ENCODE measurements around the gene DOCK9. TPM values are rescaled to one million over a fixed set of nuclear protein-coding genes. Genes with fewer than 3 reads are reported as not detected.
A peak's percentile ranks its signal among the peaks of the same experiment; 100 is the strongest.

Gene DOCK9
- total and polyA plus RNA-seq, 5 experiments from 2014 or later, result 6.6 to 211 (median 36.8) TPM

DNA sequence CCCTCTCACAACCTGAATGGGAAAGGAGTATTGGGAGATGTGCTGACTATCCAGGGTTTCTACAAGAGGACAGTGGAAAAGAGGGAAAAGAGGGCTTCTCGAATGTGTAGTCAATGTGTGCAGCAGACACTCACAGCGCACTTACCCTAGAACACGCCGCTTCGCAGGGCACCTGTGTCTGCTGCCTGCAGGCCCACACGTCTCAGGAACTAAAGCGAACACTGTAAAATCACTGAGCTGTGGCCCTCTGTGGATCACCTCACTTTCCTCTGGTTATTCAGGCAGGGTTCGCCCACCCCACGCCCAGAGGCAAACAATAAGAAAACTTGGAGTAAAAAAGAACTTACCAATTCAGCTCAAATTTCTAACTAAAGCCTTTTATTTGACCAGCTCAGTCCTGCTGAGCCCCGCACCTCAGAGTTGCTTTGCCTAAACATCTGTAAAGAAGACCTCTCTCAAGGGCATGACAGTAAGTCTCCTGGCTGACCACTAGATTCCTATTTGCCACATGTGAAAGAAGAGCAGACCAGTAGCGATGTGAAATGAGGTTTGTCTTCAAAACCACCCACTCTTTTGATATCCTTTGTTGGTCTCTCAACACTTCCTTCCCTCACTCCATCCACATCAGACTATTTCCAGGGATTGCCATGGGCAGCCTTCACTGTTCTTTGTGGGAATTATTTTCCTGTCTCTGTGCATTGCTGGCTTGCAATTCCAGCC lies 19.3 kb upstream of the DOCK9 start:
- peaks cover 48 to 98% (median 90%) of the 10 kb centered on the region in 4 donors for H3K4me1 Mint-ChIP-seq
- no peaks in the 10 kb centered on the region for H3K27me3 Mint-ChIP-seq
- ATAC-seq (no peak), DNase-seq (no peak)
- peaks cover 0 to 4% (median 4%) of the 10 kb centered on the region in 3 donors for H3K36me3 Mint-ChIP-seq
- POLR2A ChIA-PET, result interaction anchor here (1.0 to 3.5 kb wide), 2 partner anchors 49 to 90 kb away, joined by 4 to 12 read pairs; no protein-coding TSS in a partner anchor
- no peaks in the 10 kb centered on the region for H3K9me3 Mint-ChIP-seq
- H3K4me3 Mint-ChIP-seq, result peak overlapping the region in 6 of 10 donors; percentile 8 to 36 (median 28)
- H3K27ac Mint-ChIP-seq, result peak overlapping the region; percentile 89 to 99 (median 94)

GRCh38 chr13:98996046-98996445 lies 18.2 kb upstream of the DOCK9 start:
- Mint-ChIP-seq H3K4me3 (peak overlapping the region in 3 of 10 donors; percentile 8 to 52 (median 21)), H3K27ac (peak overlapping the region; percentile 89 to 99 (median 93)), H3K4me1 (peaks cover 50 to 87% (median 81%) of the 10 kb centered on the region in 4 donors), H3K9me3 (no peaks in the 10 kb centered on the region), H3K36me3 (peaks cover 0 to 6% (median 4%) of the 10 kb centered on the region in 3 donors), H3K27me3 (no peaks in the 10 kb centered on the region)
- ATAC-seq (no peak), DNase-seq (no peak)
- POLR2A ChIA-PET, result interaction anchor here (0.6 to 3.5 kb wide), 3 partner anchors 14 to 101 kb away, joined by 3 to 12 read pairs (median 9); no protein-coding TSS in a partner anchor

DNA sequence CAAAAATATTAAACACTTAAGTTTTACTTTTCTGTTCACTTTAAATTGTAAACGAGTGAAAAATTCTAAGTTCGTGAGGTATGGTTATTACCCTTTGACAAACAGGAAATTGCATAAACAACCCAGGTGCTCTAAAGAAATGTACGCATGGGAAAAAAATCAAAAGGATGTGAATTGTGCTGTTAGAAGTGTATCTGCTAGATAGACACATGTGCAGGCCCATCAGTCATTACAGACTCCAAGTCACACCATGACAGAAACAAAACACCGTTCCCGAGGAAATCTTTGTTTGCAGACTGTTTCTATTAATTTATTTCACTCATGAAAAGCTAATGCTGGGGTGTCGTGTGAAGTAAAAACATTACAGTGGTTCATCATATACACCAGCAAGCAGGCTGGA lies 17.0 kb upstream of the DOCK9 start:
- ATAC-seq, result peak; percentile 79 to 87
- Mint-ChIP-seq H3K4me3 (peak overlapping the region; percentile 8 to 82 (median 67)), H3K27ac (peak overlapping the region; percentile 89 to 99 (median 93)), H3K4me1 (peaks cover 44 to 86% (median 75%) of the 10 kb centered on the region in 4 donors), H3K9me3 (no peaks in the 10 kb centered on the region), H3K27me3 (no peaks in the 10 kb centered on the region), H3K36me3 (peaks cover 0 to 9% (median 4%) of the 10 kb centered on the region in 3 donors)
- peak in 7 of 10 donors; percentile 12 to 82 (median 54) for DNase-seq
- POLR2A ChIA-PET, result interaction anchor here (0.7 to 3.5 kb wide), 2 partner anchors 74 to 92 kb away, joined by 3 to 12 read pairs; no protein-coding TSS in a partner anchor

GRCh38 chr13:98994080-98994479 lies 16.2 kb upstream of the DOCK9 start:
- H3K4me3 Mint-ChIP-seq, result peak overlapping the region in 4 of 10 donors; percentile 11 to 50 (median 40)

GRCh38 chr13:98992355-98992754 lies 14.5 kb upstream of the DOCK9 start:
- no peaks in the 10 kb centered on the region for H3K9me3 Mint-ChIP-seq
- peaks cover 0 to 10% (median 4%) of the 10 kb centered on the region in 3 donors for H3K36me3 Mint-ChIP-seq
- ATAC-seq (no peak), DNase-seq (no peak)
- no peak overlapping the region for H3K4me3 Mint-ChIP-seq
- H3K27me3 Mint-ChIP-seq, result no peaks in the 10 kb centered on the region
- POLR2A ChIA-PET, result interaction anchor here (0.5 kb wide), 1 partner anchor 60 kb away, joined by 3 read pairs; no protein-coding TSS in a partner anchor
- H3K27ac Mint-ChIP-seq, result peak overlapping the region; percentile 58 to 94 (median 84)
- peaks cover 32 to 81% (median 66%) of the 10 kb centered on the region in 4 donors for H3K4me1 Mint-ChIP-seq

More at GRCh38 chr13:98994080-98994479, 16.2 kb upstream of the DOCK9 start:
- Mint-ChIP-seq H3K4me1 (peaks cover 39 to 86% (median 70%) of the 10 kb centered on the region in 4 donors), H3K9me3 (no peaks in the 10 kb centered on the region), H3K27ac (peak overlapping the region in 9 of 10 donors; percentile 72 to 99 (median 89)), H3K27me3 (no peaks in the 10 kb centered on the region), H3K36me3 (peaks cover 0 to 10% (median 4%) of the 10 kb centered on the region in 3 donors)
- no peak for DNase-seq
- POLR2A ChIA-PET, result no interaction called here
- ATAC-seq, result no peak

- Mint-ChIP-seq H3K27ac (peak overlapping the region in 6 of 10 donors; percentile 17 to 55 (median 34)), H3K4me1 (peaks cover 29 to 74% (median 64%) of the 10 kb centered on the region in 4 donors), H3K36me3 (peaks cover 0 to 10% (median 4%) of the 10 kb centered on the region in 3 donors), H3K27me3 (no peaks in the 10 kb centered on the region), H3K9me3 (no peaks in the 10 kb centered on the region), H3K4me3 (no peak overlapping the region)
- ATAC-seq, result no peak
- POLR2A ChIA-PET, result no interaction called here
- no peak for DNase-seq
Observed at GRCh38 chr13:98990701-98991100, 12.8 kb upstream of the DOCK9 start.

GRCh38 chr13:98989469-98990235 lies 11.8 kb upstream of the DOCK9 start:
- Mint-ChIP-seq H3K36me3 (peaks cover 0 to 6% (median 4%) of the 10 kb centered on the region in 3 donors), H3K27ac (peak overlapping the region in 7 of 10 donors; percentile 16 to 66 (median 53)), H3K27me3 (no peaks in the 10 kb centered on the region)

DNA sequence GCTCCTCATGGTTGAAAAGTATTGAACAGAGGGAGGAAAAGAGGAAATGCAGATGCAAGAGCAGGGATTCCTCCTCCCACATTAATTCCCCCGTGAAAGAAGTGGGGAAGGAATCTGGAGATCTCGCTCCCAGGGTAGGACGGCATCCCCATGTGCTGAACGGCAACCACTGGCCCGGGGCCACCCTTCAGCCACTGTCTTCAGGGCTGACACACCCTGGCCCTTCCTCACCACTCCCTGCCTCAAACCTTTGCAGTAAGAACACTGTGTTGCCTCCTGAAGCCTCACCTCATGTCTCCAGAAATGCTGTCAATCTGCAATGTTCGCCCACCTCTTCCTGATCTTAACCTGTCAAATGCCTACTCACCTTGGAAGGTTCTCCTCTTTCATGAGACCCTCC lies 10.9 kb upstream of the DOCK9 start:
- Mint-ChIP-seq H3K27ac (peak overlapping the region in 9 of 10 donors; percentile 1 to 78 (median 66)), H3K27me3 (no peaks in the 10 kb centered on the region), H3K4me3 (peak overlapping the region in 2 of 10 donors; percentile 26 to 34), H3K36me3 (peaks cover 0 to 6% (median 4%) of the 10 kb centered on the region in 3 donors), H3K9me3 (no peaks in the 10 kb centered on the region), H3K4me1 (peaks cover 29 to 74% (median 65%) of the 10 kb centered on the region in 4 donors)
- ATAC-seq, result no peak
- POLR2A ChIA-PET, result interaction anchor here (0.9 to 1.2 kb wide), 3 partner anchors 12 to 91 kb away, joined by 3 to 4 read pairs (median 3); no protein-coding TSS in a partner anchor
- no peak for DNase-seq

More at GRCh38 chr13:98989469-98990235, 11.8 kb upstream of the DOCK9 start:
- no peak for ATAC-seq
- POLR2A ChIA-PET, result interaction anchor here (0.9 to 1.2 kb wide), 3 partner anchors 11 to 92 kb away, joined by 3 to 4 read pairs (median 3); no protein-coding TSS in a partner anchor
- H3K4me3 Mint-ChIP-seq, result no peak overlapping the region
- H3K4me1 Mint-ChIP-seq, result peaks cover 27 to 74% (median 64%) of the 10 kb centered on the region in 4 donors
- H3K9me3 Mint-ChIP-seq, result no peaks in the 10 kb centered on the region
- no peak for DNase-seq

GRCh38 chr13:98988277-98988676 lies 10.4 kb upstream of the DOCK9 start:
- no peaks in the 10 kb centered on the region for H3K9me3 Mint-ChIP-seq
- peaks cover 28 to 74% (median 65%) of the 10 kb centered on the region in 4 donors for H3K4me1 Mint-ChIP-seq
- POLR2A ChIA-PET, result interaction anchor here (0.6 to 1.2 kb wide), 4 partner anchors 12 to 250 kb away, joined by 3 read pairs; no protein-coding TSS in a partner anchor
- peak overlapping the region in 8 of 10 donors; percentile 38 to 83 (median 67) for H3K27ac Mint-ChIP-seq
- no peak overlapping the region for H3K4me3 Mint-ChIP-seq
- no peak for DNase-seq
- peaks cover 0 to 6% (median 2%) of the 10 kb centered on the region in 3 donors for H3K36me3 Mint-ChIP-seq
- ATAC-seq, result no peak
- H3K27me3 Mint-ChIP-seq, result no peaks in the 10 kb centered on the region

GRCh38 chr13:98987275-98987674 lies 9.4 kb upstream of the DOCK9 start:
- ATAC-seq (peak; percentile 78 to 79), DNase-seq (peak in 2 of 10 donors; percentile 43 to 44)
- POLR2A ChIA-PET, result interaction anchor here (0.9 to 1.9 kb wide), 3 partner anchors 9 to 56 kb away, joined by 3 to 6 read pairs (median 3); partner anchors contain the start of gene DOCK9
- H3K27me3 Mint-ChIP-seq, result no peaks in the 10 kb centered on the region
- H3K9me3 Mint-ChIP-seq, result no peaks in the 10 kb centered on the region
- H3K27ac Mint-ChIP-seq, result peak overlapping the region; percentile 17 to 88 (median 80)
- H3K4me1 Mint-ChIP-seq, result peaks cover 29 to 73% (median 66%) of the 10 kb centered on the region in 4 donors
- peak overlapping the region in 7 of 10 donors; percentile 0 to 55 (median 23) for H3K4me3 Mint-ChIP-seq
- H3K36me3 Mint-ChIP-seq, result peaks cover 0 to 6% (median 0%) of the 10 kb centered on the region in 3 donors

- H3K4me1 Mint-ChIP-seq, result peaks cover 34 to 82% (median 72%) of the 10 kb centered on the region in 4 donors
- POLR2A ChIA-PET, result interaction anchor here (0.9 to 1.9 kb wide), 3 partner anchors 8 to 52 kb away, joined by 3 to 6 read pairs (median 3); partner anchors contain the start of gene DOCK9
- DNase-seq, result no peak
- H3K9me3 Mint-ChIP-seq, result no peaks in the 10 kb centered on the region
- H3K27me3 Mint-ChIP-seq, result no peaks in the 10 kb centered on the region
- H3K27ac Mint-ChIP-seq, result peak overlapping the region in 9 of 10 donors; percentile 5 to 83 (median 47)
- H3K36me3 Mint-ChIP-seq, result peaks cover 0 to 3% (median 0%) of the 10 kb centered on the region in 3 donors
- H3K4me3 Mint-ChIP-seq, result no peak overlapping the region
- no peak for ATAC-seq
Observed at GRCh38 chr13:98986226-98986846, 8.5 kb upstream of the DOCK9 start.
